H1 (cell line): ENCODE results near the gene IL6ST. TPM values are rescaled to one million over a fixed set of nuclear protein-coding genes. Genes with fewer than 3 reads are reported as not detected.

Experiments
- CTCF ChIA-PET: fragments of 300-600 bp; sonication (Branson Sonifier 250); formaldehyde crosslinking; loops from one replicate; lab custom pipeline; 2021; ENCODE audit not compliant: partially characterized antibody; lab: Charles Lee
- POLR2A ChIA-PET: fragments of 300-600 bp; sonication (Branson Sonifier 250); formaldehyde crosslinking; loops from one replicate; lab custom pipeline; 2021; ENCODE audit warnings: inconsistent platforms; ENCODE audit not compliant: partially characterized antibody; lab: Charles Lee
- DNase-seq, 2 experiments: peaks; one replicate each; pipeline versions ENCODE4 v3.0.0 to v3.0.0-alpha.2; 2010 to 2022; ENCODE audit warnings: low spot score in 2 of 2, low read depth in 1 of 2, mixed read lengths in 1 of 2
- FAIRE-seq: peaks from 2 replicates; lab custom pipeline; 2011; peaks lifted over from hg19 to GRCh38; lab: Jason Lieb, UNC
- H2AFZ ChIP-seq: 2 replicates; pipeline ENCODE4 v1.8.1; 2012; ENCODE audit warnings: low read length, inconsistent platforms
- H2AK5ac ChIP-seq: 2 replicates; pipeline ENCODE4 v1.6.1; 2013; ENCODE audit warnings: low read depth, low read length
- H2BK120ac ChIP-seq: replicated peaks from 2 replicates; pipeline ENCODE3; 2013; ENCODE audit warnings: low read depth, low read length, inconsistent platforms
- H2BK12ac ChIP-seq: 2 replicates; pipeline ENCODE4 v1.6.1; 2013; ENCODE audit warnings: low read depth, low read length
- H2BK15ac ChIP-seq: 2 replicates; pipeline ENCODE4 v1.6.1; 2013; ENCODE audit warnings: low read length
- H2BK20ac ChIP-seq: 2 replicates; pipeline ENCODE4 v1.6.1; 2013; ENCODE audit warnings: low read length
- H2BK5ac ChIP-seq: 2 replicates; pipeline ENCODE4 v1.6.1; 2013; ENCODE audit warnings: low read depth, low read length
- H3K14ac ChIP-seq: 2 replicates; pipeline ENCODE4 v1.6.1; 2013; ENCODE audit warnings: inconsistent platforms; ENCODE audit not compliant: insufficient read length
- H3K18ac ChIP-seq: 2 replicates; pipeline ENCODE4 v1.6.1; 2013; ENCODE audit warnings: low read length; ENCODE audit errors: extremely low read depth
- H3K23ac ChIP-seq: 2 replicates; pipeline ENCODE4 v1.6.1; 2013; ENCODE audit warnings: inconsistent platforms; ENCODE audit not compliant: insufficient read length
- H3K23me2 ChIP-seq: 2 replicates; pipeline ENCODE4 v1.6.1; 2013; ENCODE audit warnings: low read depth, low read length
- H3K27ac ChIP-seq: 2 replicates; pipeline ENCODE4 v1.6.1; 2011; ENCODE audit warnings: low read depth, low read length, inconsistent platforms
- H3K27me3 ChIP-seq, 4 experiments: replicated peaks in 1 of 4; 1 replicate in 1 of 4; 2 replicates in 3 of 4; pipeline versions ENCODE4 v1.6.1 to v1.8.1; 2011 to 2013; ENCODE audit warnings: low read length in 3 of 4, mild to moderate bottlenecking in 3 of 4, inconsistent platforms in 2 of 4, mixed read lengths in 2 of 4, moderate library complexity in 1 of 4; ENCODE audit not compliant: control insufficient read depth in 3 of 4, insufficient read depth in 3 of 4; ENCODE audit errors: extremely low read depth in 1 of 4
- H3K36me3 ChIP-seq, 4 experiments: 2 replicates each; pipeline versions ENCODE4 v1.6.1 to v1.8.1; 2011 to 2013; ENCODE audit warnings: mild to moderate bottlenecking in 4 of 4, low read length in 3 of 4, moderate library complexity in 2 of 4, control low read depth in 1 of 4, inconsistent platforms in 1 of 4; ENCODE audit not compliant: insufficient read depth in 4 of 4, control insufficient read depth in 2 of 4
- H3K4ac ChIP-seq: replicated peaks from 2 replicates; pipeline ENCODE3; 2013; ENCODE audit warnings: low read length, low read depth, mixed read lengths, inconsistent platforms; ENCODE audit not compliant: insufficient read length
- H3K4me1 ChIP-seq, 4 experiments: replicated peaks in 1 of 4; 1 replicate in 1 of 4; 2 replicates in 3 of 4; pipeline versions ENCODE4 v1.6.1 to v1.8.1; 2011 to 2013; ENCODE audit warnings: low read length in 3 of 4, inconsistent platforms in 2 of 4, mixed read lengths in 1 of 4; ENCODE audit not compliant: insufficient read depth in 4 of 4, control insufficient read depth in 3 of 4
- H3K4me2 ChIP-seq, 2 experiments: 2 replicates each; pipeline versions ENCODE4 v1.6.1 to v1.8.1; 2011 to 2013; ENCODE audit warnings: low read depth in 2 of 2, low read length in 2 of 2, control low read depth in 1 of 2, inconsistent platforms in 1 of 2, mild to moderate bottlenecking in 1 of 2; ENCODE audit not compliant: insufficient read depth in 1 of 2
- H3K4me3 ChIP-seq, 4 experiments: fragments of 200-600, 300-600 bp in 1 of 4; sonication (generic), shearing (Covaris generic), sonication (Bioruptor Twin) in 1 of 4; 2 replicates each; pipeline versions ENCODE4 v1.5.1 to v1.8.1; 2011 to 2016; ENCODE audit warnings: low read length in 4 of 4, low read depth in 3 of 4, control low read depth in 2 of 4, inconsistent platforms in 2 of 4, mild to moderate bottlenecking in 2 of 4, mixed read lengths in 1 of 4, moderate library complexity in 1 of 4; ENCODE audit not compliant: insufficient read depth in 2 of 4; ENCODE audit errors: extremely low read depth in 1 of 4
- H3K56ac ChIP-seq: replicated peaks from 2 replicates; pipeline ENCODE3; 2013; ENCODE audit warnings: low read depth, mild to moderate bottlenecking, mixed read lengths, low read length, inconsistent platforms; ENCODE audit not compliant: insufficient read length
- H3K79me1 ChIP-seq: 2 replicates; pipeline ENCODE4 v1.6.1; 2013; ENCODE audit warnings: low read depth, low read length, control low read depth
- H3K79me2 ChIP-seq, 2 experiments: 2 replicates each; pipeline versions ENCODE4 v1.6.1 to v1.8.1; 2012 to 2013; ENCODE audit warnings: low read length in 2 of 2, mild to moderate bottlenecking in 2 of 2, inconsistent platforms in 1 of 2; ENCODE audit not compliant: insufficient read depth in 2 of 2, control insufficient read depth in 1 of 2
- H3K9ac ChIP-seq, 4 experiments: replicated peaks in 1 of 4; 1 replicate in 1 of 4; 2 replicates in 3 of 4; pipeline versions ENCODE4 v1.6.1 to v1.8.1; 2011 to 2013; ENCODE audit warnings: low read depth in 3 of 4, low read length in 3 of 4, control low read depth in 2 of 4, mild to moderate bottlenecking in 2 of 4, moderate library complexity in 2 of 4, inconsistent platforms in 1 of 4; ENCODE audit errors: extremely low read depth in 1 of 4
- H3K9me3 ChIP-seq, 2 experiments: 2 replicates each; pipeline versions ENCODE4 v1.6.1 to v1.8.1; 2012 to 2013; ENCODE audit warnings: mild to moderate bottlenecking in 2 of 2, moderate library complexity in 2 of 2, control low read depth in 1 of 2, inconsistent platforms in 1 of 2, low read depth in 1 of 2, low read length in 1 of 2, mixed read lengths in 1 of 2; ENCODE audit not compliant: insufficient read depth in 2 of 2
- H4K20me1 ChIP-seq, 2 experiments: replicated peaks in 1 of 2; 2 replicates each; pipeline versions ENCODE3 to v1.8.1; 2011 to 2013; ENCODE audit warnings: inconsistent platforms in 2 of 2, low read length in 2 of 2, mild to moderate bottlenecking in 1 of 2; ENCODE audit not compliant: insufficient read depth in 2 of 2, control insufficient read depth in 1 of 2
- H4K5ac ChIP-seq: 2 replicates; pipeline ENCODE4 v1.6.1; 2013; ENCODE audit warnings: low read length, low read depth, mixed read lengths, inconsistent platforms; ENCODE audit not compliant: insufficient read length
- H4K8ac ChIP-seq: 2 replicates; pipeline ENCODE4 v1.8.0; 2013; ENCODE audit warnings: mild to moderate bottlenecking, moderate library complexity, low read length, inconsistent platforms; ENCODE audit not compliant: insufficient read depth; ENCODE audit errors: extremely low read depth
- H4K91ac ChIP-seq: replicated peaks from 2 replicates; pipeline ENCODE3; 2013; ENCODE audit warnings: low read length, mixed read lengths, inconsistent platforms; ENCODE audit not compliant: insufficient read length
- CBX5 ChIP-seq: fragments of 300-800, 300-1000 bp; sonication (generic); IDR thresholded peaks from 2 replicates; pipeline ENCODE4 v1.7.1; 2016; ENCODE audit warnings: antibody characterized with exemption, low read length, low read depth
- MAFK ChIP-seq: IDR thresholded peaks from 2 replicates; pipeline ENCODE4 v1.6.1; 2012; ENCODE audit warnings: low read depth, mild to moderate bottlenecking, improper control_type of control experiment, low read length
- NANOG ChIP-seq: IDR thresholded peaks from 2 replicates; pipeline ENCODE4 v1.6.1; 2011; ENCODE audit warnings: low read length, low read depth, mild to moderate bottlenecking, inconsistent platforms; ENCODE audit not compliant: insufficient read depth, poor library complexity, severe bottlenecking
- POLR2AphosphoS5 ChIP-seq: IDR thresholded peaks from 2 replicates; pipeline ENCODE4 v1.6.1; 2011; ENCODE audit warnings: low read depth, low read length
- RBBP5 ChIP-seq: IDR thresholded peaks from 2 replicates; pipeline ENCODE4 v1.7.1; 2012; ENCODE audit warnings: low read depth, mild to moderate bottlenecking, inconsistent platforms, low read length, moderate library complexity, borderline replicate concordance
- WGBS, 2 experiments: shearing (Covaris generic) in 1 of 2; methylation state at CpG; one replicate each; pipeline versions ENCODE4 v1.1.6 to v1.1.7; 2013 to 2015; ENCODE audit warnings: low lambda C conversion rate in 2 of 2, mixed read lengths in 2 of 2, inconsistent platforms in 1 of 2, low coverage in 1 of 2, missing lambda C conversion rate in 1 of 2; ENCODE audit not compliant: insufficient replicate concordance in 2 of 2, insufficient coverage in 1 of 2, insufficient read length in 1 of 2; ENCODE audit errors: extremely low coverage in 1 of 2, missing lambda C conversion rate in 1 of 2; 5-methylcytosine and 5-hydroxymethylcytosine counted together
- polyA plus RNA-seq, 7 experiments: library from polyadenylated mRNA; depleted of rRNA in 3 of 7; stranded (reverse) in 5 of 7; unstranded in 2 of 7; fragments of >200 nt in 5 of 7; fragments of 200-250 nt in 2 of 7; gene quantifications; 1 replicate in 5 of 7; 2 replicates in 1 of 7; 4 replicates in 1 of 7; pipeline versions ENCODE4 v1.2.1 to v1.2.3, GENCODE V29; 2011 to 2013; ENCODE audit warnings: missing spikeins in 2 of 7, mixed read lengths in 2 of 7
- total RNA-seq: library from RNA; stranded (reverse); fragmentation: NEBNext Ultra II Directional; extraction: Animal tissue kit (Norgen Biotek cat#: 25700); gene quantifications from 2 replicates; pipeline ENCODE4 v1.2.1, GENCODE V29; 2021
- TF ChIP-seq, protein P1 (sequence below): IDR thresholded peaks from 2 replicates; pipeline ENCODE4 v1.6.1; 2012; ENCODE audit warnings: low read length, inconsistent platforms
- TF ChIP-seq, protein P2 (sequence below): IDR thresholded peaks from 2 replicates; pipeline ENCODE4 v1.6.1; 2011; ENCODE audit warnings: low read length, improper control_type of control experiment

The IL6ST gene
- total and polyA plus RNA-seq, 2 of the 8 experiments (the other 6 are each of a cell fraction or from before 2014, with no cell fraction given): 1.4 to 11.1 TPM

DNA sequence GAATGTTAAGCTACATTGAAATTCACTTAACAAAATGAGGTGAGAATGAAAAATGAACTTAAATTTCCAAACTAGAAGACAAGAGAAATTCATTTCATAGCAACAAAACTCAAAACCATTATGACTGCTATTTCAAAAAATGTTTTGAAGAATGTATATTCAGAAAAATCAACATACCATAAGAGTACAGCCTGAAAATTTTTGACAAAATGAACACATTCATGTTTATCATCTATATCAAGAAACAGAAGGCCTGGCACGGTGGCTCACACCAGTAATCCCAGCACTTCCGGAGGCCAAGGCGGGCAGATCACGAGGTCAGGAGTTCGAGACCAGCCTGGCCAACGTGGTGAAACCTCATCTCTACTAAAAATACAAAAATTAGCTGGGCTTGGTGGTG, 4.2 kb upstream of the IL6ST start:
- Histone ChIP-seq H3K79me1 (no peaks in the 10 kb centered on the region), H3K4me1 (no peaks in the 10 kb centered on the region; a peak in 1 of 7 replicates), H3K27ac (no peak overlapping the region), H3K18ac (no peak overlapping the region), H2BK5ac (no peak overlapping the region), H3K9me3 (no peaks in the 10 kb centered on the region), H2BK12ac (no peak overlapping the region), H2AFZ (no peak overlapping the region), H3K23ac (no peak overlapping the region), H2BK20ac (no peak overlapping the region), H4K20me1 (no peaks in the 10 kb centered on the region), H2BK120ac (no peak overlapping the region), H3K23me2 (no peaks in the 10 kb centered on the region), H2BK15ac (no peak overlapping the region), H3K4me2 (no peak overlapping the region), H2AK5ac (no peak overlapping the region), H3K56ac (no peak overlapping the region), H3K79me2 (no peaks in the 10 kb centered on the region), H3K27me3 (no peaks in the 10 kb centered on the region), H4K8ac (no peak overlapping the region), H3K9ac (no peak overlapping the region), H3K14ac (no peak overlapping the region), H4K91ac (no peak overlapping the region), H3K4ac (no peak overlapping the region), H4K5ac (no peak overlapping the region), H3K4me3 (no peak overlapping the region), H3K36me3 (no peaks in the 10 kb centered on the region)
- ChIA-PET CTCF (no interaction called here), POLR2A (no interaction called here)
- TF ChIP-seq RBBP5: no peak
- no peak for TF ChIP-seq MAFK
- no peak for TF ChIP-seq CBX5
- TF ChIP-seq, protein P1, sequence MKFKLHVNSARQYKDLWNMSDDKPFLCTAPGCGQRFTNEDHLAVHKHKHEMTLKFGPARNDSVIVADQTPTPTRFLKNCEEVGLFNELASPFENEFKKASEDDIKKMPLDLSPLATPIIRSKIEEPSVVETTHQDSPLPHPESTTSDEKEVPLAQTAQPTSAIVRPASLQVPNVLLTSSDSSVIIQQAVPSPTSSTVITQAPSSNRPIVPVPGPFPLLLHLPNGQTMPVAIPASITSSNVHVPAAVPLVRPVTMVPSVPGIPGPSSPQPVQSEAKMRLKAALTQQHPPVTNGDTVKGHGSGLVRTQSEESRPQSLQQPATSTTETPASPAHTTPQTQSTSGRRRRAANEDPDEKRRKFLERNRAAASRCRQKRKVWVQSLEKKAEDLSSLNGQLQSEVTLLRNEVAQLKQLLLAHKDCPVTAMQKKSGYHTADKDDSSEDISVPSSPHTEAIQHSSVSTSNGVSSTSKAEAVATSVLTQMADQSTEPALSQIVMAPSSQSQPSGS: no peak
- TF ChIP-seq, protein P2, sequence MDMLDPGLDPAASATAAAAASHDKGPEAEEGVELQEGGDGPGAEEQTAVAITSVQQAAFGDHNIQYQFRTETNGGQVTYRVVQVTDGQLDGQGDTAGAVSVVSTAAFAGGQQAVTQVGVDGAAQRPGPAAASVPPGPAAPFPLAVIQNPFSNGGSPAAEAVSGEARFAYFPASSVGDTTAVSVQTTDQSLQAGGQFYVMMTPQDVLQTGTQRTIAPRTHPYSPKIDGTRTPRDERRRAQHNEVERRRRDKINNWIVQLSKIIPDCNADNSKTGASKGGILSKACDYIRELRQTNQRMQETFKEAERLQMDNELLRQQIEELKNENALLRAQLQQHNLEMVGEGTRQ: no peak
- TF ChIP-seq POLR2AphosphoS5: no peak
- TF ChIP-seq NANOG: no peak
- no peak for DNase-seq
- FAIRE-seq: no peak
- WGBS, 2 experiments: 95% methylated on average over 6 of the region's 6 CpGs; no CpG with 5 or more reads in 1 of the 2 experiments
